A549 treated with AZD2906 at 1 μM for 4 hours (cell line): ENCODE measurements around the gene FOXO3B. TPM values are rescaled to one million over a fixed set of nuclear protein-coding genes. Genes with fewer than 3 reads are reported as not detected.

Source experiments
- total RNA-seq: library from RNA; stranded (reverse); fragments of 200-300 nt; extraction: Qiagen RNA extraction; gene quantifications from 5 replicates; pipeline ENCODE4 v1.2.3, GENCODE V29; 2022

FOXO3B gene
- total RNA-seq, result 2.9 to 4.2 TPM (median 3.6 TPM) in 5 replicates

DNA sequence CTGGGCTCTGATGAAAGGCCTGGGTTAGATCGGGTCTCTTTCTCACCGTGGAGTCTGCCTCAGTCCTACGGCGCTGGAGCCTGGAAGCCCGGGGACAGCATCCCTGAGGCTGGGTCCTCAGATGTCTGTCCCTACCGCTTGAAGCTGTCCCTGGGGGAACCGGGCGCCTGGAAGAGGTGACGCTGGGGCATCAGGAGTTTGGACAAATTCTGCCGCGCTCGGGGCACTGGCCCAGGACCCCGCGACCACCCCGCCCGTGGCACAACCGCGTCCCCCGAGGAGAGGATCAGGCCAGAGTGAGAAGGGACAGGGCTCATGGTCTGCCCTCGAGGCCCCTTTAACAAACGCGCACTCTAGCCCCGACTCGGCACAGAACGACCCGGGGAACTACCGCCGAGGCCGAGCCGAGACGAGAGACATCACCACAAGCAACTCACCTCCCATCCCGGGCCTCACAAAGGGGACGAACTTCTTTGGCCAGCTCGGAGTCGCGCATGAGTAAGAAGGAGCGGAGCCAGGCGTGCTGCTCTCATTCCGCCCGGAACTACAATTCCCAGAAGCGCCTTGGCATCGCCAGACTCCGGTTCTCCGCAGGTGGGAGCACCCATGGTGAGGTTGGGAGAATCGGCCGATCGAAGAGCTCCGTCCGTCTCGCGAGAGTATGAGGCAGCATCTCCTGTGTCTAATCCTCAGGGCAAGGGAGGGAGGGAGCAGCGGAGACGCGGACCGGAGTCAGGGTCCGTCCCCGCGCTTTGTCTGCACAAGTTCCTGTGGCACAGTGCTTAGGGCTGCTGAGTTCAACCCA, at the start of gene FOXO3B:
TSS of gene FOXO3B (minus strand) at position 548 of the 805 bp plus-strand sequence. CDS start 663 bp downstream, outside the sequence.

GRCh38 chr17:18644291-18644690, 37.8 kb downstream of the FOXO3B start, which contains the start of gene TBC1D28:
Gene TBC1D28 (minus strand): TSS chr17:18644391. CDS start chr17:18641352, 3,039 bp downstream.

Other genes starting within 250 kb of the FOXO3B start
- gene LGALS9C, start 205.5 kb downstream of the FOXO3B start, total RNA-seq, result not detected in 5 replicates
- gene TBC1D28, start 37.9 kb downstream of the FOXO3B start, total RNA-seq, result not detected in 5 replicates
- gene FBXW10, start 61.7 kb upstream of the FOXO3B start, total RNA-seq, result 0.82 to 1.1 TPM (median 0.95 TPM) in 5 replicates
- 56.8 to 75.7 TPM (median 59.4 TPM) in 5 replicates for gene TVP23B, start 98.9 kb upstream of the FOXO3B start, total RNA-seq
- gene PRPSAP2, start 175.8 kb upstream of the FOXO3B start, total RNA-seq, result 37.7 to 41.1 TPM (median 38.7 TPM) in 5 replicates